NCI-H526 treated with DMSO at 0.1 percent for 48 hours (cell line): ENCODE results near the gene DPF3.
A peak's percentile ranks its signal among the peaks of the same experiment; 100 is the strongest.

Experiments
- DNase-seq: peaks from one replicate; lab custom pipeline; 2025; lab: John Stamatoyannopoulos, UW

The DPF3 gene

GRCh38 chr14:72904840-72905561 lies 11.1 kb upstream of the DPF3 start:
- DNase-seq = peak; percentile 53

- DNase-seq = no peak
Measured at GRCh38 chr14:72904218-72904617, 10.3 kb upstream of the DPF3 start.

- no peak for DNase-seq
Measured at GRCh38 chr14:72903716-72904115, 9.8 kb upstream of the DPF3 start.

GRCh38 chr14:72902801-72903530 lies 9.1 kb upstream of the DPF3 start:
- DNase-seq = no peak

GRCh38 chr14:72901361-72901760 lies 7.5 kb upstream of the DPF3 start:
- no peak for DNase-seq

- DNase-seq = no peak
Measured at GRCh38 chr14:72898448-72898847, 4.5 kb upstream of the DPF3 start.

GRCh38 chr14:72894623-72895378 lies 900 bp upstream of the DPF3 start:
- no peak for DNase-seq

GRCh38 chr14:72894323-72894622 lies 372 bp upstream of the DPF3 start:
- DNase-seq = no peak

GRCh38 chr14:72892879-72893635 lies 844 bp downstream of the DPF3 start:
- DNase-seq = peak; percentile 14

GRCh38 chr14:72892103-72892878 lies 1.6 kb downstream of the DPF3 start:
- DNase-seq = peak; percentile 18

- no peak for DNase-seq
Measured at GRCh38 chr14:72891666-72892102, 2.2 kb downstream of the DPF3 start.

- DNase-seq = no peak
Measured at GRCh38 chr14:72889366-72889765, 4.5 kb downstream of the DPF3 start.

- no peak for DNase-seq
Measured at GRCh38 chr14:72888636-72889201, 5.2 kb downstream of the DPF3 start.

- DNase-seq = peak; percentile 65
Measured at GRCh38 chr14:72888192-72888591, 5.7 kb downstream of the DPF3 start.

GRCh38 chr14:72887514-72887913 lies 6.4 kb downstream of the DPF3 start:
- no peak for DNase-seq

- DNase-seq = no peak
Measured at GRCh38 chr14:72884386-72884785, 9.5 kb downstream of the DPF3 start.

- no peak for DNase-seq
Measured at GRCh38 chr14:72883961-72884360, 9.9 kb downstream of the DPF3 start.

GRCh38 chr14:72883109-72883508 lies 10.8 kb downstream of the DPF3 start:
- DNase-seq = no peak

- no peak for DNase-seq
Measured at GRCh38 chr14:72882463-72882862, 11.4 kb downstream of the DPF3 start.

GRCh38 chr14:72882047-72882446 lies 11.9 kb downstream of the DPF3 start:
- no peak for DNase-seq

GRCh38 chr14:72881543-72881942 lies 12.4 kb downstream of the DPF3 start:
- DNase-seq = no peak
